GM12878 (cell line): Measurements from ENCODE around the gene SIK2. TPM values are rescaled to one million over a fixed set of nuclear protein-coding genes. Genes with fewer than 3 reads are reported as not detected.

Experiments used
- ATAC-seq: fragments of 200-7000 bp; cut with Tn5 transposase; 3 replicates; pipeline ENCODE4 v1.9.1; 2020; ENCODE audit warnings: mild to moderate bottlenecking, moderate library complexity
- BruUV-seq: library from RNA; stranded (reverse); fragments of 400-500 nt; replicated peaks from 2 replicates; lab custom pipeline; 2021; lab: Mats Ljungman, UMichigan
- CTCF ChIA-PET: fragments of 300-600 bp; sonication (Branson Sonifier 250); formaldehyde crosslinking; extraction: SDS; loops from one replicate; lab custom pipeline; 2021; ENCODE audit warnings: inconsistent platforms; lab: Yijun Ruan, JAX
- POLR2A ChIA-PET: fragments of 350-600 bp; formaldehyde crosslinking; extraction: SDS; loops from one replicate; lab custom pipeline; 2021; ENCODE audit warnings: inconsistent platforms; lab: Charles Lee
- RAD21 ChIA-PET: fragments of 300-600 bp; sonication (Branson Sonifier 250); formaldehyde crosslinking; loops from one replicate; lab custom pipeline; 2023; ENCODE audit warnings: antibody characterized with exemption; ENCODE audit not compliant: unreplicated experiment; lab: Charles Lee
- SMC1A ChIA-PET: fragments of 300-600 bp; sonication (Branson Sonifier 250); formaldehyde crosslinking; loops from one replicate; lab custom pipeline; 2023; ENCODE audit not compliant: unreplicated experiment, uncharacterized antibody; lab: Charles Lee
- DNase-seq: peaks from one replicate; pipeline ENCODE4 v3.0.0-alpha.2; 2011; ENCODE audit warnings: low read depth, low spot score
- FAIRE-seq: peaks from 3 replicates; lab custom pipeline; 2011; peaks lifted over from hg19 to GRCh38; lab: Jason Lieb, UNC
- H2AFZ ChIP-seq: 2 replicates; pipeline ENCODE4 v1.6.0; 2011; ENCODE audit warnings: low read depth, low read length, control low read depth; ENCODE audit not compliant: control insufficient read depth
- H3K27ac ChIP-seq: 2 replicates; pipeline ENCODE4 v1.5.1; 2011; ENCODE audit warnings: control low read depth; ENCODE audit not compliant: control insufficient read depth, insufficient read depth
- H3K27me3 ChIP-seq, 2 experiments: replicated peaks in 1 of 2; 2 replicates each; pipeline versions ENCODE4 v1.6.0 to v1.6.1; 2011; ENCODE audit warnings: low read length in 1 of 2; ENCODE audit not compliant: control insufficient read depth in 2 of 2, insufficient read depth in 2 of 2
- H3K36me3 ChIP-seq, 2 experiments: 2 replicates each; pipeline ENCODE4 v1.5.1; 2011; ENCODE audit warnings: low read length in 1 of 2; ENCODE audit not compliant: control insufficient read depth in 2 of 2, insufficient read depth in 2 of 2
- H3K4me1 ChIP-seq: 2 replicates; pipeline ENCODE4 v1.6.1; 2011; ENCODE audit warnings: mild to moderate bottlenecking, low read length, moderate library complexity, mixed read lengths; ENCODE audit not compliant: control insufficient read depth, insufficient read depth
- H3K4me2 ChIP-seq: 2 replicates; pipeline ENCODE4 v1.6.0; 2011; ENCODE audit warnings: control low read depth; ENCODE audit not compliant: control insufficient read depth, insufficient read depth
- H3K4me3 ChIP-seq: fragments of 200-600 bp; sonication (generic); 2 replicates; pipeline ENCODE4 v1.5.1; 2016
- H3K79me2 ChIP-seq: 2 replicates; pipeline ENCODE4 v1.6.0; 2011; ENCODE audit warnings: low read length; ENCODE audit not compliant: control insufficient read depth, insufficient read depth
- H3K9ac ChIP-seq: 2 replicates; pipeline ENCODE4 v1.8.0; 2011; ENCODE audit warnings: low read length, control low read depth, mixed read lengths; ENCODE audit not compliant: control insufficient read depth, insufficient read depth
- H3K9me3 ChIP-seq: replicated peaks from 3 replicates; pipeline ENCODE4 v1.5.1; 2011; ENCODE audit warnings: mild to moderate bottlenecking, low read length; ENCODE audit not compliant: control insufficient read depth, insufficient read depth
- H4K20me1 ChIP-seq: 2 replicates; pipeline ENCODE4 v1.6.0; 2011; ENCODE audit not compliant: control insufficient read depth, insufficient read depth
- E4F1 ChIP-seq: fragments of 450-650 bp; IDR thresholded peaks from 2 replicates; pipeline ENCODE4 v1.6.1; 2018; ENCODE audit warnings: borderline replicate concordance, mild to moderate bottlenecking; ENCODE audit not compliant: partially characterized antibody
- EZH2 ChIP-seq: IDR thresholded peaks from 2 replicates; pipeline ENCODE4 v1.6.1; 2012; ENCODE audit warnings: low read depth, mild to moderate bottlenecking, control low read depth, inconsistent platforms, low read length, borderline replicate concordance; ENCODE audit not compliant: control insufficient read depth
- ZZZ3 ChIP-seq: IDR thresholded peaks from 2 replicates; pipeline ENCODE4 v1.6.1; 2011; ENCODE audit warnings: low read depth; ENCODE audit not compliant: control insufficient read depth, insufficient read length
- WGBS: methylation state at CpG from one replicate; pipeline ENCODE4 v1.1.6; 2016; ENCODE audit warnings: low lambda C conversion rate; ENCODE audit not compliant: insufficient replicate concordance, insufficient coverage; ENCODE audit errors: missing lambda C conversion rate; 5-methylcytosine and 5-hydroxymethylcytosine counted together
- in situ Hi-C: fragments of 300-500 bp; cut with MboI; formaldehyde crosslinking; loops from 9 replicates; pipeline ENCODE4 v1.14.3; 2018; ENCODE audit warnings: mixed read lengths
- intact Hi-C: fragments of 100-400 bp; cut with micrococcal nuclease; formaldehyde crosslinking; loops from one replicate; pipeline ENCODE4 v1.14.2; 2022; ENCODE audit not compliant: unreplicated experiment
- polyA plus RNA-seq, 11 experiments: library from polyadenylated mRNA; depleted of rRNA in 4 of 11; unstranded in 6 of 11; stranded (reverse) in 5 of 11; fragments of >200 nt; fragmentation: Nextera tagmentation in 4 of 11; fragmentation: Illumina TruSeq in 1 of 11; extraction: Ambion mirVana in 4 of 11; extraction: Trizol in 1 of 11; gene quantifications; 1 replicate in 1 of 11; 2 replicates in 10 of 11; pipeline versions ENCODE4 v1.2.1 to v1.2.3, GENCODE V29; 2011 to 2016; ENCODE audit warnings: inconsistent platforms in 2 of 11, missing spikeins in 2 of 11, low read depth in 1 of 11
- total RNA-seq, 4 experiments: library from RNA; depleted of rRNA in 3 of 4; stranded (reverse); fragments of >200 nt in 3 of 4; fragmentation: Illumina TruSeq in 1 of 4; extraction: Trizol in 1 of 4; gene quantifications; 2 replicates each; pipeline versions ENCODE4 v1.2.1 to v1.2.3, GENCODE V29; 2013 to 2021

The SIK2 gene
- total and polyA plus RNA-seq, 10 of the 15 experiments (the other 5 are each of a cell fraction or from before 2014, with no cell fraction given), result 0.97 to 14.2 (median 4.5) TPM

GRCh38 chr11:111766834-111767142 lies 164.5 kb downstream of the SIK2 start:
- Histone ChIP-seq H3K4me2 (peak overlapping the region; percentile 97), H3K36me3 (peaks cover 0 to 4% of the 10 kb centered on the region in 2 experiments; a peak in 2 of 4 replicates), H3K4me1 (no peaks in the 10 kb centered on the region; the same call in 1 of the 2 replicates), H3K9ac (peak overlapping the region; percentile 80), H2AFZ (peak overlapping the region; percentile 93), H3K9me3 (no peaks in the 10 kb centered on the region), H4K20me1 (no peaks in the 10 kb centered on the region), H3K27me3 (no peaks in the 10 kb centered on the region), H3K27ac (peak overlapping the region; percentile 62), H3K4me3 (peak overlapping the region; percentile 78), H3K79me2 (peaks cover 22% of the 10 kb centered on the region)
- ChIA-PET POLR2A (interaction anchor here (0.7 to 6.0 kb wide), 11 partner anchors 11 to 236 kb away, joined by 3 to 56 read pairs (median 5); partner anchors contain the start of gene SIK2), SMC1A (interaction anchor here (0.7 to 8.1 kb wide), 23 partner anchors 11 to 180 kb away, joined by 3 to 154 read pairs (median 4); no protein-coding TSS in a partner anchor), RAD21 (interaction anchor here (0.7 to 7.6 kb wide), 14 partner anchors 11 to 180 kb away, joined by 3 to 136 read pairs (median 5); partner anchors contain the start of gene SIK2), CTCF (interaction anchor here (0.7 to 13.4 kb wide), 15 partner anchors 11 to 200 kb away, joined by 3 to 174 read pairs (median 5); partner anchors contain the start of gene SIK2)
- DNase-seq (no peak), ATAC-seq (peak; percentile 7; the same call in 2 of the 3 replicates), FAIRE-seq (no peak)
- intact Hi-C loops (loop anchor here (2.0 kb wide), 1 partner anchor 164 kb away; the partner anchor contains the start of gene SIK2), in situ Hi-C loops (no loop called here)
- TF ChIP-seq ZZZ3, result no peak
- no peak for TF ChIP-seq E4F1
- TF ChIP-seq EZH2, result no peak
- no TSS peak for BruUV-seq
- WGBS, result 5% methylated on average over 7 of the region's 7 CpGs
